Measurements from ENCODE around the gene FGGY.
"Not testable (repeated sequence)": the region's sequence is repeated elsewhere in the genome, so short reads cannot be mapped to it uniquely, and the experiment has no call there.

The FGGY gene

GRCh38 chr1:59296358-59297256 is at the start of gene FGGY:
TSS of gene FGGY (plus strand) at chr1:59297094. CDS start at chr1:59321550, 24,456 bp downstream.
- peak; percentile 43 to 95 (median 90) for DNase-seq

GRCh38 chr1:59248758-59249157 is 48.1 kb upstream of the FGGY start:
- DNase-seq, result no peak

- DNase-seq, result peak in 16 of 56 donors; percentile 2 to 64 (median 26)
Observed at GRCh38 chr1:59249396-59250137, 47.3 kb upstream of the FGGY start.

GRCh38 chr1:59251061-59251460 is 45.8 kb upstream of the FGGY start:
- not testable (repeated sequence) for DNase-seq

GRCh38 chr1:59256429-59256828 is 40.5 kb upstream of the FGGY start:
- not testable (repeated sequence) for DNase-seq

- DNase-seq, result no peak
Observed at GRCh38 chr1:59258412-59259032, 38.4 kb upstream of the FGGY start.

GRCh38 chr1:59261537-59261936 is 35.4 kb upstream of the FGGY start:
- no peak for DNase-seq

- DNase-seq, result no peak
Observed at GRCh38 chr1:59262631-59263030, 34.3 kb upstream of the FGGY start.

- no peak for DNase-seq
Observed at GRCh38 chr1:59263111-59263510, 33.8 kb upstream of the FGGY start.

GRCh38 chr1:59265622-59266021 is 31.3 kb upstream of the FGGY start:
- no peak for DNase-seq

- no peak for DNase-seq
Observed at GRCh38 chr1:59266180-59266926, 30.5 kb upstream of the FGGY start.

- no peak for DNase-seq
Observed at GRCh38 chr1:59266927-59267293, 30.0 kb upstream of the FGGY start.

- DNase-seq, result no peak
Observed at GRCh38 chr1:59268406-59268805, 28.5 kb upstream of the FGGY start.

- no peak for DNase-seq
Observed at GRCh38 chr1:59271561-59272260, 25.2 kb upstream of the FGGY start.

GRCh38 chr1:59272507-59272906 is 24.4 kb upstream of the FGGY start:
- DNase-seq, result no peak

GRCh38 chr1:59276439-59276851 is 20.4 kb upstream of the FGGY start:
- DNase-seq, result no peak

GRCh38 chr1:59278780-59279354 is 18.0 kb upstream of the FGGY start:
- DNase-seq, result no peak

GRCh38 chr1:59279645-59280044 is 17.2 kb upstream of the FGGY start:
- no peak for DNase-seq

- DNase-seq, result no peak
Observed at GRCh38 chr1:59282951-59283350, 13.9 kb upstream of the FGGY start.

- no peak for DNase-seq
Observed at GRCh38 chr1:59285691-59286090, 11.2 kb upstream of the FGGY start.

Measured in amygdala (tissue), 56 donors.